Right atrium auricular region (tissue), 2 donors: ENCODE results near the gene DNAJC27. TPM values are rescaled to one million over a fixed set of nuclear protein-coding genes. Genes with fewer than 3 reads are reported as not detected.

ENCODE experiments used
- DNase-seq: peaks from one replicate; pipeline ENCODE4 v3.0.0-alpha.2; 2019; ENCODE audit warnings: low spot score
- H3K27ac ChIP-seq, 2 donors: fragments of 200-600 bp; sonication (generic); 1 replicate in 1 of 2; 2 replicates in 1 of 2; pipeline ENCODE4 v1.5.1; 2016 to 2019
- H3K27me3 ChIP-seq, 2 donors: fragments of 200-600 bp; sonication (generic); one replicate each; pipeline versions ENCODE4 v1.5.1 to v1.6.0; 2017 to 2019
- H3K36me3 ChIP-seq: fragments of 200-600 bp; sonication (generic); one replicate; pipeline ENCODE4 v1.5.1; 2016
- H3K4me1 ChIP-seq, 2 donors: fragments of 200-600 bp; sonication (generic); one replicate each; pipeline versions ENCODE4 v1.5.1 to v1.6.0; 2017 to 2019
- H3K4me3 ChIP-seq, 2 donors: fragments of 200-600 bp; sonication (generic); 1 replicate in 1 of 2; 2 replicates in 1 of 2; pipeline ENCODE4 v1.5.1; 2017 to 2019; ENCODE audit warnings: mild to moderate bottlenecking in 1 of 2, moderate library complexity in 1 of 2
- H3K9me3 ChIP-seq, 2 donors: fragments of 200-600 bp; sonication (generic); one replicate each; pipeline ENCODE4 v1.5.1; 2019
- total RNA-seq, 2 donors: library from RNA; depleted of rRNA; stranded (reverse); fragments of >200 nt; gene quantifications; one replicate each; pipeline ENCODE4 v1.1.0, GENCODE V29; 2016
- TF ChIP-seq, protein P1 (sequence below), 2 donors: fragments of 200-600 bp; sonication (generic); IDR thresholded peaks; one replicate each; pipeline ENCODE4 v1.5.1; 2019; ENCODE audit warnings: antibody characterized with exemption in 2 of 2

DNAJC27 gene
- total RNA-seq, 2 donors from 2014 or later: 7.3 to 7.5 TPM

DNA sequence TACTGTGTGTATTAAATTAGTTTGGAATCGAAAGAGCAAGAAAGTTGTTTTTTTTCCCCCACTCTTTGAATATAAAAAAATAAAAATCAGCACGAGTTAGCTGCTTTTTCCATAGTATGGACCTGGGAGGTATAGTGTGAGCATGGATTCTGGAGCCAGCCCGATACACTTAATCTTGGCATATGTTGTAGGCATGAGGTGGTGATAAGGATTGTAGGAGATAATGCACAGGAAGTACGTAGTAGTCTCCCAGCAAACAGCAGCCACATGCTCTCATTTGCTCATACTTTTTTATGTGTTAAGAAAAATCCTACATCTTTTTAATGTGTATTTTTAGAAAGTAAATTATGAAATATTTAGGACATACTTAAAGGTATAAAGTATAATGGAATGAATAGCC, 2.1 kb upstream of the DNAJC27 start:
- TF ChIP-seq, protein P1, sequence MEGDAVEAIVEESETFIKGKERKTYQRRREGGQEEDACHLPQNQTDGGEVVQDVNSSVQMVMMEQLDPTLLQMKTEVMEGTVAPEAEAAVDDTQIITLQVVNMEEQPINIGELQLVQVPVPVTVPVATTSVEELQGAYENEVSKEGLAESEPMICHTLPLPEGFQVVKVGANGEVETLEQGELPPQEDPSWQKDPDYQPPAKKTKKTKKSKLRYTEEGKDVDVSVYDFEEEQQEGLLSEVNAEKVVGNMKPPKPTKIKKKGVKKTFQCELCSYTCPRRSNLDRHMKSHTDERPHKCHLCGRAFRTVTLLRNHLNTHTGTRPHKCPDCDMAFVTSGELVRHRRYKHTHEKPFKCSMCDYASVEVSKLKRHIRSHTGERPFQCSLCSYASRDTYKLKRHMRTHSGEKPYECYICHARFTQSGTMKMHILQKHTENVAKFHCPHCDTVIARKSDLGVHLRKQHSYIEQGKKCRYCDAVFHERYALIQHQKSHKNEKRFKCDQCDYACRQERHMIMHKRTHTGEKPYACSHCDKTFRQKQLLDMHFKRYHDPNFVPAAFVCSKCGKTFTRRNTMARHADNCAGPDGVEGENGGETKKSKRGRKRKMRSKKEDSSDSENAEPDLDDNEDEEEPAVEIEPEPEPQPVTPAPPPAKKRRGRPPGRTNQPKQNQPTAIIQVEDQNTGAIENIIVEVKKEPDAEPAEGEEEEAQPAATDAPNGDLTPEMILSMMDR (IDR thresholded peaks at IDR 0.05): no peak
- no peaks in the 10 kb centered on the region for H3K36me3 ChIP-seq
- no peaks in the 10 kb centered on the region for H3K9me3 ChIP-seq
- peaks cover 0 to 10% of the 10 kb centered on the region in 2 donors for H3K4me1 ChIP-seq
- peak overlapping the region; percentile 97 to 98 for H3K27ac ChIP-seq
- H3K27me3 ChIP-seq: no peaks in the 10 kb centered on the region
- no peak for DNase-seq
- H3K4me3 ChIP-seq: no peak overlapping the region

DNA sequence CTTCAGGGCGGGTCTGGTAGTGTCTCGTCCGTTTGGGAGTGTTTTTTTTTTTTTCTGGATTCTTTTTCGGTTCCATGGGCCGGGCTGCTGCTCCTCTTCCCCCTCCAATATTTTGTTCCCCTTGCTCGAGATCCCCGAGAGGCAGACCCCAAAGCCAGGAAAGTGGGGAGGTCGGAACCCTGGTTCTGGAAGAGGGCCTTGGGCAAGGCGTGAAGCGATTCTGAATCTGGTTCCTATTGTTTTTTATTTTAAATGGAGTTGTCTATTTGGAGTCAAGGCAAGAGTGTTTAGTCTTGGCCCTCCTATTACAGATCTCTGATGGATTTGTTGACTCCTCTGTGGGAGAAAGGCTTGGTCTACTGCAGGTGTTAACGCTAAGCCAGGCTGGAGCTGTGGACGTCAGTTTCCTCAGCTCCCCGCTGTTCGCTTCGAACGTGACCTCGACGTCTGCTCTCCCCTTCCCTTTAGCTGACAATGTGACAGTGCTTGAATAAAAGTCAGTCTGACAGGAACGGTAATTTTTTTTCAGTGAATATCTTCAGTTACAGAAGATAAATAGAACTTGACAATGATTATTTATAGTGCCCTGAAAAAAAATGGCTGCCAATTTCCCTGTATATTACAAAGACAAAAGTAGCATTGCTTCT, 683 bp upstream of the DNAJC27 start:
- Histone ChIP-seq H3K27ac (peak overlapping the region; percentile 97 to 98), H3K36me3 (no peaks in the 10 kb centered on the region), H3K4me1 (peaks cover 0 to 10% of the 10 kb centered on the region in 2 donors), H3K27me3 (no peaks in the 10 kb centered on the region), H3K9me3 (no peaks in the 10 kb centered on the region), H3K4me3 (peak overlapping the region; percentile 68 to 72)
- TF ChIP-seq, protein P1 (IDR thresholded peaks at IDR 0.05): no peak
- no peak for DNase-seq

DNA sequence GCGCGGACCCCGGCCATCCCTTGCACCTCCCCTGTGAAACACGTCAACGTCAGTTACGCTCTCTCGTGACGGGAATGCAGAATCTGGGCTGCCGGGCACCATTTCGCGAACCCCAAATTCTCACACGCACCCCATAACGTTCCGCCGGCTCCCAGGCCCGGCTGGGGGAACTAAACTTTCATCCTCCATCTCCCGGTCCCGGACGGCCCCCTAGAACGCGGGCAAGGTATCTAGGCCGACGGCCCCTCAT, 544 bp downstream of the DNAJC27 start:
- Histone ChIP-seq H3K4me1 (peaks cover 0 to 10% of the 10 kb centered on the region in 2 donors), H3K36me3 (peaks cover 8% of the 10 kb centered on the region), H3K4me3 (peak overlapping the region; percentile 68 to 72), H3K9me3 (no peaks in the 10 kb centered on the region), H3K27ac (peak overlapping the region; percentile 97 to 98), H3K27me3 (no peaks in the 10 kb centered on the region)
- DNase-seq: no peak
- TF ChIP-seq, protein P1 (IDR thresholded peaks at IDR 0.05): no peak

DNA sequence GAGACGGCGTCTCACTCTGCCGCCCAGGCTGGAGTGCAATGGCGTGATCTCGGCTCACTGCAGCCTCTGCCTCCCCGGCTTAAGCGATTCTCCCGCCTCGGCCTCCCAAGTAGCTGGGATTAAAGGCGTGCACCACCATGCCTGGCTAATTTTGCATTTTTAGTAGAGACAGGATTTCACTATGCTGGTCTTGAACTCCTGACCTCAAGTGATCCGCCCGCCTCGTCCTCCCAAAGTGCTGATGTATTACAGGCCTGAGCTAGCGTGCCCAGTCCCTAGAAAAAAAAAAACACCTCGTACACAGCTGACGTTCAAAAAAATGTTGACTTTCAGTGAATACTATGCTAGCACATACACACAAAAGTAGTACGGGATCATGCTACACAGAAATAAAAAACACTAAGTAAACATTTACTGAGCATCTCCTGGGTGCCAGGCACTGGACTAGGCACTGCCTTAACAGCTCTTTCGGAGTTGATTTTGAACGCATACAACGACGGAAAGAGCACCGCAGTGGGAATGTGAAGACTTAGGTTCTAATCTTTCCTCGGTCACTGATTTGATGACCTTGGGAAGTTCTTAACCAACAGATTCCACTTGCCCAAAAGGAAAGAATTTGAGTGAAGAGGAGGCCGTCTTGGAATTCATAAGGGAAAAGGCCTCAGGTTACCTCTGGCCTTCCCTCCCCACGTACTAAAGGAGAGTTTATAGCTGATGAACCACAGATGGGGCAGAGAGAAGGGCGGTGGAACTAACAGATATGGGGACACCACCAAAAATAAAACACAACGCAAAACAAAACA, 1.1 kb downstream of the DNAJC27 start:
- H3K27me3 ChIP-seq: no peaks in the 10 kb centered on the region
- no peak for DNase-seq
- TF ChIP-seq, protein P1 (IDR thresholded peaks at IDR 0.05): no peak
- H3K4me3 ChIP-seq: peak overlapping the region; percentile 68 to 72
- H3K36me3 ChIP-seq: peaks cover 13% of the 10 kb centered on the region
- no peaks in the 10 kb centered on the region for H3K9me3 ChIP-seq
- peaks cover 0 to 10% of the 10 kb centered on the region in 2 donors for H3K4me1 ChIP-seq
- peak overlapping the region; percentile 97 to 98 for H3K27ac ChIP-seq

DNA sequence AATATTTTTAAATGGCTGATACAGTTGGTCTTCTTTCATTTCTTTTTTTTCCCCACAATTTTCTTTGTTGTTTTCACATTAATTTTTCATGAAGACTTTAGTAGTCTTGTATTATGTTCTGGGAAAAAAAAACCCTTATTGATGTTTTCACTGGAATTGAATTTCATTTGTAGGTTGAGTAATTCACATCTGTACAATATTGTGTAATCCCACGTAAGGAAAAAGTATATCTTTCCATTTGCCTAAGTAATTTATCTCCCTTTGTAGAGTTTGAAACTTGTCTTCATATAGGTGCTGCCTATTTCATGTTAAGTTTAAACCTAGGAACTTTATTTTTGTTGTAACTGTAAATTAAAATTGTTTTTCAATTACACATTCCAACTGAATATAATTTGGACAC, 2.0 kb downstream of the DNAJC27 start:
- H3K36me3 ChIP-seq: peaks cover 15% of the 10 kb centered on the region
- H3K4me3 ChIP-seq: no peak overlapping the region
- no peak for DNase-seq
- H3K27ac ChIP-seq: no peak overlapping the region
- H3K4me1 ChIP-seq: peaks cover 0 to 10% of the 10 kb centered on the region in 2 donors
- no peaks in the 10 kb centered on the region for H3K9me3 ChIP-seq
- H3K27me3 ChIP-seq: no peaks in the 10 kb centered on the region
- TF ChIP-seq, protein P1 (IDR thresholded peaks at IDR 0.05): no peak
